Measurements from ENCODE around the gene MEF2C. TPM values are rescaled to one million over a fixed set of nuclear protein-coding genes. Genes with fewer than 3 reads are reported as not detected.

Gene MEF2C
- 24.1 TPM for total RNA-seq (ENCODE audit: unreplicated experiment)
- long read RNA-seq, partial matches to known transcripts: 2 of 5 reads
- long read RNA-seq, other reads (novel, unspliced or antisense): 2 of 5 reads

GRCh38 chr5:88883059-88883835 is at the start of gene MEF2C:
Gene MEF2C, minus strand, starts transcription at chr5:88883184. Its CDS starts 59,396 bp downstream, at chr5:88823788.
- Mint-ChIP-seq H3K27ac (ENCODE audit: unreplicated experiment) (peak within 1 kb of the TSS; percentile 92), H3K4me1 (ENCODE audit: low read depth, unreplicated experiment) (peaks cover 10% of the 10 kb centered on the region), H3K4me3 (ENCODE audit: unreplicated experiment) (peak within 1 kb of the TSS; percentile 100), H3K36me3 (ENCODE audit: unreplicated experiment) (no peaks in the 10 kb centered on the region), H3K27me3 (ENCODE audit: unreplicated experiment) (peaks cover 2% of the 10 kb centered on the region), H3K9me3 (ENCODE audit: unreplicated experiment) (peaks cover 2% of the 10 kb centered on the region)
- peak; percentile 41 for DNase-seq
- TF ChIP-seq, protein P1, sequence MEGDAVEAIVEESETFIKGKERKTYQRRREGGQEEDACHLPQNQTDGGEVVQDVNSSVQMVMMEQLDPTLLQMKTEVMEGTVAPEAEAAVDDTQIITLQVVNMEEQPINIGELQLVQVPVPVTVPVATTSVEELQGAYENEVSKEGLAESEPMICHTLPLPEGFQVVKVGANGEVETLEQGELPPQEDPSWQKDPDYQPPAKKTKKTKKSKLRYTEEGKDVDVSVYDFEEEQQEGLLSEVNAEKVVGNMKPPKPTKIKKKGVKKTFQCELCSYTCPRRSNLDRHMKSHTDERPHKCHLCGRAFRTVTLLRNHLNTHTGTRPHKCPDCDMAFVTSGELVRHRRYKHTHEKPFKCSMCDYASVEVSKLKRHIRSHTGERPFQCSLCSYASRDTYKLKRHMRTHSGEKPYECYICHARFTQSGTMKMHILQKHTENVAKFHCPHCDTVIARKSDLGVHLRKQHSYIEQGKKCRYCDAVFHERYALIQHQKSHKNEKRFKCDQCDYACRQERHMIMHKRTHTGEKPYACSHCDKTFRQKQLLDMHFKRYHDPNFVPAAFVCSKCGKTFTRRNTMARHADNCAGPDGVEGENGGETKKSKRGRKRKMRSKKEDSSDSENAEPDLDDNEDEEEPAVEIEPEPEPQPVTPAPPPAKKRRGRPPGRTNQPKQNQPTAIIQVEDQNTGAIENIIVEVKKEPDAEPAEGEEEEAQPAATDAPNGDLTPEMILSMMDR (IDR thresholded peaks at IDR 0.05; ENCODE audit: partially characterized antibody, unreplicated experiment): no peak

DNA sequence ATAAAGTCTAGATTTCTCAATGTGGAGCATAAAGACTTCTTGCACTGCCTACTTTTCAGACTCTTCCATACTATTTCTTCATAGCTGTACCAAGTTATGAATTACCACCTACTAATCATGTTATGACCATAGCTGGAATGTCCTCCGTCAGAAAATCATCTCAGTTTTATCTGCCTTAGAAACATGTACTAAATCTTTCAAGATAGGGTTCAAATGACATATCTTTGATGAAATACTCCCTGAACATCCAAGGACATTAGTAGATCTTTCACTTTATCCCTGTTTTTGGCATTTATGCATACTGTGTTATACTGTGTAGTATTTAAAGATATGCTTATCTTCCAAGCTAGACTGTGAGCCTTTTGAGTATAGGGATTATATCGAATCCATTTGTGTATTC is 49.6 kb upstream of the MEF2C start:
- Mint-ChIP-seq H3K4me3 (ENCODE audit: unreplicated experiment) (no peak overlapping the region), H3K4me1 (ENCODE audit: low read depth, unreplicated experiment) (no peaks in the 10 kb centered on the region), H3K9me3 (ENCODE audit: unreplicated experiment) (no peaks in the 10 kb centered on the region), H3K27ac (ENCODE audit: unreplicated experiment) (no peak overlapping the region), H3K36me3 (ENCODE audit: unreplicated experiment) (no peaks in the 10 kb centered on the region), H3K27me3 (ENCODE audit: unreplicated experiment) (no peaks in the 10 kb centered on the region)
- DNase-seq: no peak
- TF ChIP-seq, protein P1 (IDR thresholded peaks at IDR 0.05; ENCODE audit: partially characterized antibody, unreplicated experiment): no peak

- no peak for DNase-seq
- Mint-ChIP-seq H3K9me3 (ENCODE audit: unreplicated experiment) (no peaks in the 10 kb centered on the region), H3K4me3 (ENCODE audit: unreplicated experiment) (no peak overlapping the region), H3K36me3 (ENCODE audit: unreplicated experiment) (no peaks in the 10 kb centered on the region), H3K27me3 (ENCODE audit: unreplicated experiment) (no peaks in the 10 kb centered on the region), H3K27ac (ENCODE audit: unreplicated experiment) (no peak overlapping the region), H3K4me1 (ENCODE audit: low read depth, unreplicated experiment) (no peaks in the 10 kb centered on the region)
- TF ChIP-seq, protein P1 (IDR thresholded peaks at IDR 0.05; ENCODE audit: partially characterized antibody, unreplicated experiment): no peak
Observed at GRCh38 chr5:88930335-88930734, 47.4 kb upstream of the MEF2C start.

DNA sequence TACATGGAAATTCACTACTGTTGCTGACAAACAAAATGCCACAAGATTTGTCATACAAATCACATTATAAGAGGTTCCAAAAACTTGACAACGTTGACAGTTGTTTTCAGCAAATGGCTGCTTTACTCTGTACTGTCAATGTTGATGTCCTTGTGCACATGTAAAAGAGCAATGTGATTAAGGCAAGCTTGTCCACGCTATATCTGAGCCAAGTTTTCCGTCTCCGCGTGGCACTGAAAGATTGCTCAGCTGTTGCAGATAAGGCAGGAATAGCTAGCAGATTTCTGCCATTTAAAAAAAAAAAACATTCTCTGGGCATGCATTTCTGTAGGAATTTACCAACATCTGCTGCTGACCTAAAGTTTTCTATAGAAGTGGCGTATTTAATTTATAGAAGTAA is 46.4 kb upstream of the MEF2C start:
- H3K4me1 Mint-ChIP-seq (ENCODE audit: low read depth, unreplicated experiment): no peaks in the 10 kb centered on the region
- no peaks in the 10 kb centered on the region for H3K27me3 Mint-ChIP-seq (ENCODE audit: unreplicated experiment)
- H3K9me3 Mint-ChIP-seq (ENCODE audit: unreplicated experiment): no peaks in the 10 kb centered on the region
- H3K36me3 Mint-ChIP-seq (ENCODE audit: unreplicated experiment): no peaks in the 10 kb centered on the region
- H3K4me3 Mint-ChIP-seq (ENCODE audit: unreplicated experiment): no peak overlapping the region
- TF ChIP-seq, protein P1 (IDR thresholded peaks at IDR 0.05; ENCODE audit: partially characterized antibody, unreplicated experiment): no peak
- H3K27ac Mint-ChIP-seq (ENCODE audit: unreplicated experiment): no peak overlapping the region
- no peak for DNase-seq

DNA sequence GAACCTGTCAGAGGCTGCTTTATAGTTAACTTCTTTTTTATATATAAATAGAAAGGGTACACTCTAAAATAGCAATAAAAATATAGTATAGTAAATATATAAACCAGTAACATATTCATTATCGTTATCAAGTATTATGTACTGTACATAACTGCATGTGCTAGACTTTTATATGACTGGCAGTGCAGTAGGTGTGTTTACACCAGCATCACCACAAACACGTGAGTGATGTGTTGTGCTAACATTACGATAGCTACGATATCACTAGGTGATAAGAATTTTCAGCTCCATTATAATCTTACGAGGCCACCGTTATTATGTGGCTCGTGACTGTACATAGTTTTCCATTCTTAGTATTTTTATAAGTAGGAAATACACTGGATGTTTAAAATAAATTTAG is 43.8 kb upstream of the MEF2C start:
- Mint-ChIP-seq H3K27me3 (ENCODE audit: unreplicated experiment) (no peaks in the 10 kb centered on the region), H3K4me1 (ENCODE audit: low read depth, unreplicated experiment) (no peaks in the 10 kb centered on the region), H3K36me3 (ENCODE audit: unreplicated experiment) (no peaks in the 10 kb centered on the region)

More for the DNA sequence above, 43.8 kb upstream of the MEF2C start:
- no peak overlapping the region for H3K27ac Mint-ChIP-seq (ENCODE audit: unreplicated experiment)
- H3K9me3 Mint-ChIP-seq (ENCODE audit: unreplicated experiment): no peaks in the 10 kb centered on the region
- TF ChIP-seq, protein P1 (IDR thresholded peaks at IDR 0.05; ENCODE audit: partially characterized antibody, unreplicated experiment): no peak
- no peak overlapping the region for H3K4me3 Mint-ChIP-seq (ENCODE audit: unreplicated experiment)
- DNase-seq: no peak
